Umbilical cord (tissue), 2 donors: ENCODE results near the gene DYNC1I1. TPM values are rescaled to one million over a fixed set of nuclear protein-coding genes. Genes with fewer than 3 reads are reported as not detected.
A peak's percentile ranks its signal among the peaks of the same experiment; 100 is the strongest.

Experiments
- DNase-seq: peaks from one replicate; pipeline ENCODE4 v3.0.0-alpha.2; 2015; ENCODE audit warnings: low spot score
- total RNA-seq: library from RNA; depleted of rRNA; stranded (reverse); fragments of >200 nt; gene quantifications from one replicate; pipeline ENCODE4 v1.2.3, GENCODE V29; 2014; ENCODE audit warnings: low replicate concordance; ENCODE audit not compliant: insufficient read depth

Gene DYNC1I1
- total RNA-seq, 1 donor from 2014 or later = 2.9 TPM

DNA sequence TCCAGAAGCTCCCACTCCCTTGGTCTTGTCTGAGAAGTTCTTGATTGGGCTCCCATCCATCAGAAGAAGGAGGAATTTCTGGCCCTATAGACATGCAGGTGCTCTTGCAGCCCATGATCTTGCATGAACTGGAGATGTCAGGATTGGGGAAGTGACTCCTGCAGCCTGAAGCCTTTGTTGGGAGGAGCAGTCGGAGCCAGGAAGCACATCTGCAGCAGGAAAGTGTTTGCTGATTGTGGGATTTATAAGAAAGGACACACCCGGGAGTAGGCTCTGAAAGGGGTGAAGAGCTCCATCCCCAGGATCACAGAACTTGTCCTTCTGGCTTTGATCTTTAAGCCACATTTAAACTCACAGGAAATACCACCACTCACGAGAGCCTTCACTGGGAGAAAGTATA lies 185.2 kb downstream of the DYNC1I1 start:
- no peak for DNase-seq

- DNase-seq = no peak
Measured at GRCh38 chr7:95960706-95961244, 188.4 kb downstream of the DYNC1I1 start.

- DNase-seq = no peak
Measured at GRCh38 chr7:95963446-95963990, 191.2 kb downstream of the DYNC1I1 start.

DNA sequence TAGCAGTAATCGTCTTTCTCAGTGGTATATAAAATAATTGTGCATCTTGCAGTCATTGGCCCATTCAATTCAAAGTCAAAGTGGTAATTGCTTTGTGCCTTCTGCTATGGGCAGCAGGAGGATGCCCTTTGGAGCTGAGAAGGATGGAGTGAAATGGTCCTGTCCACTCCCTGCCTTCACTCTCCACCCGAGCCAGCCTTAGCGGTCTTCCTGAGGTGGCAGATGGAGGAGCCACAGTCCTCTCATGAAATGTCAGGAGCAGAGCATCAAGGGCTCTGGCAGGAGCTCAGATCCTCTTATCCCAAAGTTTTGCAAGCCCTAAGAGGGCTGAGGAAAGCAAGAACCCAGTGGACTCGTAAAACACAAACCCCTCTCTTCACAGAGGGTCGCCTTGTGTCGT lies 199.4 kb downstream of the DYNC1I1 start:
- DNase-seq = no peak

- DNase-seq = no peak
Measured at GRCh38 chr7:95972523-95972922, 200.2 kb downstream of the DYNC1I1 start.

DNA sequence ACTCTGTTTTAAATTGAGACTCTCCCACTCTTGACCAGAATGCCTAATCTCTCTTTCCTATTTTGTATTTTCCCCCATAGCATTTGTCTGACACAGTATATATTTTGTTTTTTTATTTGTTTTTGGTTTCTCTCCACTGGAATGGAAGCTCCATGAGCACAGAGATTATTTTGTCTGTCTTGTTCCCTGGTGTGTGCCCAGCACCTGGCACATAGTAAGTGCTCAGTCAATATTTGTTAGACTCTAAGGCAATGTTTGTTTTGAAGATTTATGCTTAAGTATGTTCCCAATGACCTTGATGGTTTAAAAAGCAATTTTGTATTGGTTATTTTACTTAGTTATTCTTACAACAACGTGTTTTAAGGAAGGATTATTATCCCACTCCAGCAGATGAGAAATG lies 201.8 kb downstream of the DYNC1I1 start:
- no peak for DNase-seq

GRCh38 chr7:95976369-95977060 lies 204.2 kb downstream of the DYNC1I1 start:
- no peak for DNase-seq

- DNase-seq = no peak
Measured at GRCh38 chr7:95977994-95978393, 205.6 kb downstream of the DYNC1I1 start.

- DNase-seq = peak; percentile 54
Measured at GRCh38 chr7:95980167-95980566, 207.8 kb downstream of the DYNC1I1 start.

- DNase-seq = no peak
Measured at GRCh38 chr7:95980706-95981105, 208.4 kb downstream of the DYNC1I1 start.

GRCh38 chr7:95986178-95986764 lies 213.9 kb downstream of the DYNC1I1 start:
- peak; percentile 19 for DNase-seq

DNA sequence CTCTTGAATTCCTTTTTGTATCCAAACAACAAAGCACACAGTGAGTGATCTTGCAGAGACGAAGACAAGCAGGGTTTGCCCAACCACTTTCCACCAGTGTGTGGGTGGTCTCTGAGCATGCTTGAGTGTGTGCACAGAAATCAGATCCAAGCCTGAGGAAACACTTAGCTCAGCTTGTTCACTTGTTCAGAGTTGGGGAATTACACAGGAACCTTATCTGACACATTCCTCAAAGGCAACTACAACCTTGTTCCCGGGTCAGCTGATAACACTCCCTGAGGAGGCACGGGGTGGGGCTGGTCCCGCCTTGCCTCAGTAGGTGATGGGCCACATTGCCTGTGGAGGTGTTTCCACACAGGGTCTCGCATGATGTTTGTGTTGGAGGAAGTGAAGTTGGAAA lies 216.9 kb downstream of the DYNC1I1 start:
- DNase-seq = peak; percentile 11

DNA sequence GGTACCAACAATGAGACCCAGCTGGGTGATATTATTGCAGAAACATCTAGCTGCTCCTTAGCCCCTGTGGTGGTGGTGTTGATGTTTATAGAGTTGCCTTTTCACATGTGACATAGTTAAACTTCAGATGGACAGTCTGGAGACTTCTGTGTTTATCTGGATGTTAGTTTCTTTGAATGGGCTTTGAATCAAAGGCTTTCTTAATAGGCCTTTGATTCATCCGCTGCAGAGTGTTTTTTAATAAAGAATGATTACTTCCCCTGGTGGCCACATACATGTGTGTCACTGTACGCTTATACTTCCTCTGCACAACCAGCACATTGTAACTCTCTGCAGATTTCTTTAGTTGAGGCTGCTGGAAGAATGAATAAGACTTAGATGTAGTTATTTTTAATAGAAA lies 221.0 kb downstream of the DYNC1I1 start:
- no peak for DNase-seq

GRCh38 chr7:95996174-95996573 lies 223.8 kb downstream of the DYNC1I1 start:
- no peak for DNase-seq

GRCh38 chr7:95996886-95997285 lies 224.5 kb downstream of the DYNC1I1 start:
- no peak for DNase-seq

DNA sequence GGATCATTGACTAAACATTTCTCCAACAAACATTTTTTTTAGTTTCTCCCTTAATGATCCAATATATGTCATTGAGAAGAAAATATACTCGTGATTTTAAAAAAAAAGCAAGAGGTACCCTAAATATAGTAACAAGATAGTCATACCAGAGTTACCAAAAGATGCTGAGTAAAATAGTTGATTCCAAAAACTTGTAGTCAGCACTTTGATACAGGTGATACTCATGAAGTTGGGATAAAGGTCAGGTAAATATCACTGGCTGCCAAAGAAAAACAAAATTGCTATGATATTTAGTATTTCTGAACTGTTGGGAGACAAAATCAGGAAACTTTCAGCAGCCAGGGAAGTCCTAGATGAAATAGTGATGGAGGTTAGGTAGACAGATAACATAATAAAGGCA lies 225.3 kb downstream of the DYNC1I1 start:
- DNase-seq = no peak

DNA sequence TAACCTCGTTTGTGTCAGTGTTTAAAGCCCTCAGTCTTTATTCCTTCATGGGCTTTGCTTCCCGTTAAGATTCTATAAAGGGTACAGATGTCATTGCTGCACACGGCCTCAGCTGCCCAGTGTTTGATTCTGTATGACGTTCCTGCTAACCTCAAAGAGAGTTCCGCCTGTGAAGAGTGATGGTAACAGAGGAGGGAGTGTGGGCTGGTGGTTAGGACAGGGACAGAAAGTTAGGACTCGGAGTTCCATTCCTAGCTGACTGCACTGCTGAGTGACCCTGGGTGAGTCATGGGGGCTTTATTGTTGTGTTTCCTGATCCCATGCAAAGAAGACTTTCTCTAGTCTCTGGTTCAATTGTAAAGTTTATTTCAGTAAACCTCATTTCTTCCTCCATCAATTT lies 227.1 kb downstream of the DYNC1I1 start:
- no peak for DNase-seq

DNA sequence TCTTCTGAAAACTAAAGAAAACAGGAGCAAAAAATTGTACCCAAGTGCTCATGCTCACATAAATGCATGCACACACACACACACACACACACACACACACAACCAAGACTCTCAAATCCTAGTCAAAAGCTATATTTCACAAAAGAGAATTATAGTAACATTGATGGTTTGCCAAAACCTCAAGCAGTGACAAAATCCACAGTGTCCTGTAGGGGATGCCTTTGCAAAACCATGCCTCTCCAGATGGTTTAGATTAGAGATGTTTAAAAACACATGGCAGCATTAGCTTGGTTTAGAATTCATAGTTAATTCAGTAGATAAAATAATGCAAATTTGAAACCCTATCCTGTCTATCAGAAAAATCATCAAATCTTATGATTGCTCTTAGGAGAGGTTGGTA lies 232.2 kb downstream of the DYNC1I1 start:
- DNase-seq = peak; percentile 41

GRCh38 chr7:96005271-96005670 lies 232.9 kb downstream of the DYNC1I1 start:
- DNase-seq = no peak

DNA sequence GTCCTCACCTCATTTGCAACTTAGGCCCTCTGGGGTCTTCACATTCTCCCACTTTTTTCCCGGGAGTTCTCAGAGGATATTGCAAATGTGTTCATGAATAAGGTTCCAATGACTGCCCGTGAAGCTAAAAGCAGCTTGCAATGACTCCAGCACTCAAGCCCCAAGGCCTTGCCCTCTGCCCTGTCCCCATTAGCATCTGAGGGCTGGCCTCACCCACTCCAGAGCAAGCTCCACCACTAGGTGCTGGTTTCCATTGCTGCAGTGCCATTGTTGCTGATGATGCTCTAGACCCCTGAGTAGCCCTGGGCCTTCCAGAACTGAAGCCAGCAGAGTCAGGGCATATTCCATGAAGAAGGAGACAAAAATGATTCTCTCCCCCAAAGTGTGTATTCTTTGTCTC lies 236.8 kb downstream of the DYNC1I1 start:
- no peak for DNase-seq

- DNase-seq = no peak
Measured at GRCh38 chr7:96013836-96014235, 241.5 kb downstream of the DYNC1I1 start.

DNA sequence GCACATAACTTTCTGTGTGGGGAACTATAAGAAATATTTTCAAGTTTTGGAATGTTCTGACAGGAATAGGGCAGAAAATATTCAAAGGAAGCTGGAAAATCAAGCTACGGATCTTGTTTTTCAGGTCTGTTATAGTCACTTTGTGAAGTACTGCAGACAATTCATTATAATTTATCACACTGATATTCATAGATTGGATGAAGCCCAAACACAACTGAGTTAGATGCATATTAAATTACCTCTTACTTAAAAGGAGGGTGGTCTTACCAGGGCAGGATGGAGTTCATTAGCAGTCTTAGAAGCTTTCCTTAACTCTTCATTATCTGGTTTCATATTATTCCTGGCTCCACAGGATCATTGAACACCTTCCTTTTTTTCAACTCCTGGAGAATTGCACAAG lies 242.3 kb downstream of the DYNC1I1 start:
- peak; percentile 38 for DNase-seq

GRCh38 chr7:96016056-96016586 lies 243.8 kb downstream of the DYNC1I1 start:
- DNase-seq = no peak
